HG03354 (cell line): ENCODE data around the gene PTX4.

Experiments used
- ATAC-seq: cut with Tn5 transposase; IDR thresholded peaks from one replicate; pipeline ENCODE4 v1.9.1; 2021; ENCODE audit warnings: mild to moderate bottlenecking; ENCODE audit not compliant: unreplicated experiment, poor library complexity, severe bottlenecking

PTX4 gene

GRCh38 chr16:1502092-1503004, 13.6 kb upstream of the PTX4 start:
- no peak for ATAC-seq

GRCh38 chr16:1501630-1502029, 12.9 kb upstream of the PTX4 start:
- no peak for ATAC-seq

- ATAC-seq, result no peak
Measured at GRCh38 chr16:1500465-1501150, 11.9 kb upstream of the PTX4 start.

DNA sequence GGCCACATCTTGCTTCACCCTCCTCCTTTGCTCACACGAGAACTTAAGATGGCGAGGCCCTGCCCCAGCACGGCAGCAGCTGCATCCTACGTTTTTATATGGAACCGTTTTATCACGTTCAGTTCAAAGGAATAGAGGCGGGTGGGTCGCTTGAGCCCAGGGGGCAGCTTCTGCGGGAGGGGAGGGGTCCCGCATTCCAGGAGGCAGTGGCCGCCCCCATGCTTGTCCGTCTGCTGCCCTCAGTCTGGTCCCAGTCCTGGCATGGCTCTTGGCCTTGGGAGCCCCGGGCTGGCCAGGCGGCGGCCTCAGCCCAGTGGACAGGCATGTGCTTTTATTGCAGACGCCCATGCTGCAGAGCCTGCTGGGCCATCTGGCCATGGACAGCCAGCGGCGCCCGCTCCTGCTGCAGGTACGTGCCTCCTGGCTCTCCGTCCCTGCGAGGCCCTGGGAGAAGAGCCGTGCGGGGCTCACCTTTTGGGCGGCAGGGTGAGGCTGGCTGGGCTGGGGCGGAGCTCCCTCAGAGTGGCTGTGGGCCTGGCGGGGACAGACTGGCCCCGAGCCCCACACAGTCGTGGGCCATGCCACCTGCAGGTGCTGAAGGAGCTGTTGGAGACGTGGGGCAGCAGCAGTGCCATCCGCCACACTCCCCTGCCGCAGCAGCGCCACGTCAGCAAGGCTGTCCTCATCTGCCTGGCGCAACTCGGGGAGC, 11.2 kb upstream of the PTX4 start:
- no peak for ATAC-seq

- ATAC-seq, result no peak
Measured at GRCh38 chr16:1498899-1499676, 10.3 kb upstream of the PTX4 start.

- no peak for ATAC-seq
Measured at GRCh38 chr16:1497014-1497598, 8.4 kb upstream of the PTX4 start.

- ATAC-seq, result no peak
Measured at GRCh38 chr16:1496464-1496863, 7.7 kb upstream of the PTX4 start.

DNA sequence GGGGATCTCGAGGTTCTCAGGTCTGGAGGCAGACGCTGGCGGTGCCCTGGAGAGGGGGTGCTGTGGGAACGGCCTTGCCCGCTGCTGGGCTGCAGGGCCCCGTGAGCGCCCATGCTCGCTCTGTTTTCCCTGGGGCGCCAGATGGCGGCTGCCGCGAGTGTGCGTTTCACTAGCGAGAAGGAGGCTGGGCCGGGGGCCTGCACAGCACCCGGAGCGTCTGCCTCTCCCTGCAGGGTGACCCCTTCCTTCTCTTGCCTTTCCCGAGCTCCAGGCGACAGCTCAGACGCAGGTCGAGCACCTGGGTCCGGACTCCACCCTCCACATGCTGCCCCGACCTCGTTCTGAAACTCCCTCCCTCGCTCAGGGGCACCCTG, 7.1 kb upstream of the PTX4 start:
- no peak for ATAC-seq

GRCh38 chr16:1495211-1495888, 6.6 kb upstream of the PTX4 start:
- no peak for ATAC-seq

- no peak for ATAC-seq
Measured at GRCh38 chr16:1494711-1495110, 6.0 kb upstream of the PTX4 start.

DNA sequence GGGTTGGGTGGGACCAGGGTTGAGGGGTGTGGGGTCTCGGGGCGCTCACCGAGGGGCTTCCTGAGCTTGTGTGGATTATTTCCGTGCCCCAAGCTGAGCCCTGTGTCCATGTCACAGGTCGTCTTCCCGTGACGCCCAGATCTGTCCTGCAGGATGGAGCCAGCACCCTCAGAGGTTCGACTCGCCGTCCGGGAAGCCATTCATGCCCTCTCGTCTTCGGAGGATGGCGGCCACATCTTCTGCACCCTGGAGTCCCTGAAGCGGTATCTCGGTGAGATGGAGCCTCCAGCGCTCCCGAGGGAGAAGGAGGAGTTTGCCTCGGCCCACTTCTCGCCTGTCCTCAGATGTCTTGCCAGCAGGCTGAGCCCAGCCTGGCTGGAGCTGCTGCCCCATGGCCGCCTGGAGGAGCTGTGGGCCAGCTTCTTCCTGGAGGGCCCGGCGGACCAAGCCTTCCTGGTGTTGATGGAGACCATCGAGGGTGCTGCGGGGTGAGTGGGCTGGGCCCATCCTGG, 5.4 kb upstream of the PTX4 start:
- ATAC-seq, result no peak

DNA sequence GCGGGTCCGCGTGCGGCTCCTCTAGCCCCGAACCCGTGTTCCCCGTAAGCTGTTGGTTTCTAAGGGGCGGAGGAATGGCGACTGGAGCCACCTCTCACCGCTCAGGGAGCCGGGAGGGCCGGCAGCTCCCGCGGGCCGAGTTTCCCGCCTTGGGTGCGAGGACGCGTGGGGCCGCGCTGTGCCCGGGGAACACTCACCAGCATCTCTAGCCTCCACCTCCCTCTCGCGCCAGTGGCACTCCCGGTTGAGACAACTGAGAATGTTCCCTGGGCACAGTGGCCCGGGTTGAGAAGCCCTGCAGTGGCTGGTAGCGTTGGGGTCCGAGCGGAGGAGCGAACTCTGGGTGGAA, 5.0 kb upstream of the PTX4 start:
- ATAC-seq, result peak; percentile 14

DNA sequence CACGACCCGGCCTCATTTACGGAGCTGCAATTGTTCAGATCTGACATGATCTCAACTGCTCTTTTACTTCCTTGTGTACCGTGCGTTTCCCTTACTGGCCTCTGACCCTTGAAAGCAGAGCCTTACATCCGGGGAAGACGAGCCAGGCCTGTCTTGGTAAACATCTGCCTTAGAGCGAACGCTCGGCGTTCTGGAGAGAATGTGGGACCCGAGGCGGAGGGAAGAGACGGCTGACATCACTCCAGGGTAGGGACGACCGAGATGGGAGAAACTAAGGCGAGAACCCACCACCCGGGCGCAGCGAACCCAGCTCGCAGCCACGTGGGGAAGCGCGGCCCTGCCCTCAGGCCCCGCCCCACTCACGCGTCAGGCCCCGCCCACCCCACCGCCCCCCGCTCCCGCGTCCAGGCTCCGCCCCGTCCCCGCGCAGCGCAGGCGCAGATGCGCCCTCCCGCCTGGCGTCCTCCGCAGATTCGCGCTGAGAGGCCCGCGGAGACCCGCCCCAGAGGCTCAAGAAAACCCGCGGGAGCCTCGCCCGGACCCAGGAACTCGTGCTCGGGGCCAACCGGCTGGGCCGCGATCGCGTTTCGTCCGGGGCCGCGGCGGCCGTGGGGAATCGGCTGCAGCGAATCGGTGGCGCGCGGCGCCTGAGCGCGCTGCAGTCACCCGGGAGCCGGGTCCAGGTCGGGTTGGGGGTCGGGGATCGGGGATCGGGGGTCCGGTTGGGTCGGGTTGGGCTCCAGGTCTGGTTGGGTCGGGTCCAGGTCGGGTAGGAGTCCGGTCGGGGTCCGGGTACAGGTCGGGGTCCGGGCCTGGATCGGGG, 4.4 kb upstream of the PTX4 start, which contains the start of gene TELO2:
Gene TELO2, plus strand, starts transcription at position 438 of the 823 bp plus-strand sequence. CDS start 922 bp downstream, outside the sequence.
- peak; percentile 76 for ATAC-seq

DNA sequence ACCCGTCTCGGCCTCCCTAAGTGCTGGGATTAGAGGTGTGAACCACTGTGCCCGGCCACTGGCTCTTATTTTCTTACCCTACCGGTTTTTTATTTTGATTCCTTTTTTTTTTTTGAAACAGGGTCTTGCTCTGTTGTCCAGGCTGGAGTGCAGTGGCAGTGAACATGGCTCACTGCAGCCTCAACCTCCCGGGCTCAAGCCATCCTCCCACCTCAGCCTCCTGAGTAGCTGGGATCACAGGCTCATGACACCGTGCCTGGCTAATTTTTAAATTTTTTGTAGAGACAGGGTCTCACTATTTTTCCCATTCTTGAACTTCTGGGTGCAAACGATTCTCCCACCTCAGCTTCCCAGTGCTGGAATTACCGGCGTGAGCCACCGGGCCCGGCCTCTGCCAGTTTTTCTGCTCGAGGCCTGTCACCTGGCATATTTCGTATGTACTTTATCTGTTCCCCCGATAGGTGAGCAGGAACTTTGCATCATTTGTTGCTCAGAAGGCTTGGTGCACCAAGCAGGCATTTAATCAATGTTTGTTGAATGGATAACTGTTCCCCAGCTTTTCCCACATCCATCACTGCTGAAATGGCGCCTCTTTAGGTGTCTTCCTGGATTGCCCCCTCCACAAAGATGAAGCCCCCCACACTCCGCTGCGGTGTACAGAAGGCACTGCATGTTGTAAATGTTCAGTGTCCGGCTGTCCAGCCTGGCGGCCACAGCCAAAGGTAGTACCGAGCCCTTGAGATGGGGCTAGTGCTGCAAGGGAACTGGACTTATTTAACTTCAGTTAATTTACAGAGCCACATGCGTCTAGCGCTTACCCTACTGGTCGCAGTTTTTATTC, 3.6 kb upstream of the PTX4 start:
- ATAC-seq, result no peak

DNA sequence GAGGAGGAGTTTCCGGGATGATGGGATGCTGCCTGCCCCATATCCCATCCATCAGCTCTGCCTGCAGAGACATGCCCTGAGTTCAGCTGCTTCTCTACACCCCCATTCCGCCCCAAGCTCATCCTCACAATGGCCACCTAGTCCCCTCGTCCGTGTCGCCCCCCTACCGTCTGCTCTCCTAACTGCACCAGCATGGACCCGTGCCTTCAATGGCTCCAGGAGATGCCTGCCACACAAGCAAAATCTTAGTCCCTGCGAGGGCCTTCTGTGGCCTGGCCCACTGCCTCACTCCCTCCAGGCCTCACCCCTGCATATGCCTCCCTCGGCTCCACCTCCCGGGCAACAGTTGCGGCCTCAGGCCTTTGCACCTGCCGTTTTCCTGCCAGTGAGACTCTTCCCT, 2.6 kb upstream of the PTX4 start:
- ATAC-seq, result no peak

- no peak for ATAC-seq
Measured at GRCh38 chr16:1489077-1489476, 333 bp upstream of the PTX4 start.

- ATAC-seq, result no peak
Measured at GRCh38 chr16:1488054-1488601, 616 bp downstream of the PTX4 start.
